Keratinocyte (primary cell): Measurements from ENCODE around the gene ABHD5. TPM values are rescaled to one million over a fixed set of nuclear protein-coding genes. Genes with fewer than 3 reads are reported as not detected.
A peak's percentile ranks its signal among the peaks of the same experiment; 100 is the strongest.

Source experiments
- DNase-seq: peaks from one replicate; pipeline ENCODE4 v3.0.0-alpha.2; 2011; ENCODE audit warnings: low read depth, missing footprints, low spot score
- FAIRE-seq: peaks from 2 replicates; lab custom pipeline; 2011; peaks lifted over from hg19 to GRCh38; lab: Jason Lieb, UNC
- H2AFZ ChIP-seq: 2 replicates; pipeline ENCODE4 v1.6.0; 2012; ENCODE audit warnings: low read length, control low read depth, inconsistent platforms; ENCODE audit not compliant: control insufficient read depth
- H3K27ac ChIP-seq: 2 replicates; pipeline ENCODE4 v1.5.1; 2011; ENCODE audit warnings: low read length; ENCODE audit not compliant: control insufficient read depth, insufficient read depth
- H3K27me3 ChIP-seq: 3 replicates; pipeline ENCODE4 v1.6.0; 2011; ENCODE audit warnings: low read length; ENCODE audit not compliant: control insufficient read depth, insufficient read depth; ENCODE audit errors: extremely low read depth
- H3K36me3 ChIP-seq, 2 experiments: 2 replicates in 1 of 2; 3 replicates in 1 of 2; pipeline ENCODE4 v1.5.1; 2011; ENCODE audit warnings: low read length in 2 of 2, mild to moderate bottlenecking in 1 of 2; ENCODE audit not compliant: control insufficient read depth in 2 of 2, insufficient read depth in 2 of 2; ENCODE audit errors: extremely low read depth in 1 of 2
- H3K4me1 ChIP-seq: 3 replicates; pipeline ENCODE4 v1.5.1; 2011; ENCODE audit warnings: low read length; ENCODE audit not compliant: control insufficient read depth, insufficient read depth; ENCODE audit errors: extremely low read depth
- H3K4me2 ChIP-seq: 3 replicates; pipeline ENCODE4 v1.6.0; 2011; ENCODE audit warnings: low read depth, low read length; ENCODE audit not compliant: control insufficient read depth, insufficient read depth; ENCODE audit errors: extremely low read depth
- H3K4me3 ChIP-seq, 3 experiments: fragments of 200-600 bp in 1 of 3; sonication (generic) in 1 of 3; 2 replicates in 2 of 3; 3 replicates in 1 of 3; pipeline ENCODE4 v1.5.1; 2011 to 2016; ENCODE audit warnings: low read length in 3 of 3, mild to moderate bottlenecking in 3 of 3, control low read depth in 2 of 3, inconsistent platforms in 1 of 3, low read depth in 1 of 3, mixed read lengths in 1 of 3, mixed run types in 1 of 3, moderate library complexity in 1 of 3; ENCODE audit not compliant: control insufficient read depth in 2 of 3, insufficient read depth in 2 of 3; ENCODE audit errors: extremely low read depth in 1 of 3
- H3K79me2 ChIP-seq: 2 replicates; pipeline ENCODE4 v1.6.0; 2012; ENCODE audit warnings: low read length; ENCODE audit not compliant: control insufficient read depth, insufficient read depth
- H3K9ac ChIP-seq: 3 replicates; pipeline ENCODE4 v1.6.0; 2011; ENCODE audit warnings: low read length; ENCODE audit not compliant: control insufficient read depth, insufficient read depth; ENCODE audit errors: extremely low read depth
- H3K9me1 ChIP-seq: 3 replicates; pipeline ENCODE4 v1.6.0; 2011; ENCODE audit warnings: low read length; ENCODE audit not compliant: control insufficient read depth, insufficient read depth; ENCODE audit errors: extremely low read depth
- H3K9me3 ChIP-seq: 2 replicates; pipeline ENCODE4 v1.5.1; 2012; ENCODE audit warnings: low read depth, low read length; ENCODE audit not compliant: control insufficient read depth
- H4K20me1 ChIP-seq: 3 replicates; pipeline ENCODE4 v1.6.0; 2011; ENCODE audit warnings: low read length; ENCODE audit not compliant: control insufficient read depth, insufficient read depth; ENCODE audit errors: extremely low read depth
- EZH2 ChIP-seq: IDR thresholded peaks from one replicate; pipeline ENCODE4 v1.6.1; 2012; ENCODE audit warnings: inconsistent platforms, mild to moderate bottlenecking, low read length, moderate library complexity
- dilution Hi-C: fragments of 300-500 bp; cut with MboI; formaldehyde crosslinking; loops from one replicate; pipeline ENCODE4 v1.7.0; 2020; ENCODE audit warnings: low sequenced_read_pairs; ENCODE audit not compliant: extremely low pct_ligation_motif_present
- polyA plus RNA-seq, 5 experiments: library from polyadenylated mRNA; depleted of rRNA in 3 of 5; stranded (reverse) in 3 of 5; stranded (forward) in 1 of 5; unstranded in 1 of 5; fragments of >200 nt; gene quantifications; 1 replicate in 1 of 5; 2 replicates in 3 of 5; 3 replicates in 1 of 5; pipeline versions ENCODE4 v1.2.1 to v1.2.3, GENCODE V29; 2011 to 2012; ENCODE audit warnings: missing spikeins in 2 of 5, low read depth in 1 of 5, low replicate concordance in 1 of 5
- TF ChIP-seq, protein P1 (sequence below), 3 experiments: IDR thresholded peaks in 1 of 3; conservative IDR thresholded peaks in 1 of 3; optimal IDR thresholded peaks in 1 of 3; 2 replicates in 2 of 3; 3 replicates in 1 of 3; pipeline versions ENCODE3 to v1.5.1; 2011; ENCODE audit warnings: low read length in 3 of 3, mild to moderate bottlenecking in 3 of 3, moderate library complexity in 2 of 3, control low read depth in 1 of 3, inconsistent platforms in 1 of 3; ENCODE audit not compliant: insufficient read depth in 2 of 3; ENCODE audit errors: extremely low read depth in 1 of 3

ABHD5 gene
- polyA plus RNA-seq, 1 donor (not counting 4 experiments of a cell fraction or from before 2014, with no cell fraction given) = 26.8 TPM

DNA sequence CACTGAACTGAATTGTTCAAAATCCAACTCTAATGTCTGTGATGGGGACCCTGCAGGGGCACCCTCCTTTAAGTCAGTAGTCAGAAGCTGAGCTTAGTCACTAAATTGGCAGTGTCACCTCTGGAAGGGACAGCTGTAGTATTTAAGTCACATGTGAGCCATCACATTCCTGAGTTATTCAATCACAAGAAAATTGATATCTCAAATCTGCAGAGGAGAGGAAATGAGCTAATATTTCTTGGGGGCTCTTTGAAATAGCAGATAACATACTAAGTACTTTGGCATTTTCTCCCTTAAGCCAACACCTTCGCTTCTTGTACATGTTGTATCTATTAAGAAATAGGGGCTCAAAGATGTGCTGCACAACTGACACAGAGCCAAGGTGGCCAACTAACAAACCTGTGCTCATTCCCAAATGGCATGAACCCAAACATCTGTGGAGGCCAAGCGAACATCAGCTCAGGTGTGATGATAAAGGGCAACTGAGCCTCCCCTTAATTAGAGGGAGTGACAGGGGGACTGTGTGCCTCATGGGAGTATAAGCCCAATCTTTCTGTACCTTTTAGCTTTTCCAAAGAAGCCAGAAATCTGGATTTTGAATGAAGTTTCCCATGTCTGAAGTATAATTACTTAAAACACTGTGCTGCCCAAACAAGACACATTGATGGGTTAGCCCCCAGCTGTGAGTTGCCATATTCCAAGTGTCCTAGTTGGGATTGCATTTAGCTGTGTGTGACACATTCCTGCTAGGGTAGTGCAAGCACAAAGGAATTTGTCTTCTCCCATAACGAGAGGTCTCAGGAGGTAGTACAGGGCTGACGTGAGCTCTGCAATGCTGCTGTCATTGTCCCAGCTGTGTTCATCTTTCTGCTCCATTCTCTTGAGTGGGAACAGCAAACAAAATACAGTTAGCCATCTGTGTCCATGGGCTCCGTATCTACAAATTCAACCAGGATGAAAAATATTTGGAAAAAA is 63.3 kb downstream of the ABHD5 start:
- DNase-seq = no peak
- peaks cover 21% of the 10 kb centered on the region for H3K4me1 ChIP-seq
- no peak overlapping the region for H3K27ac ChIP-seq
- H3K79me2 ChIP-seq = no peaks in the 10 kb centered on the region
- no peaks in the 10 kb centered on the region for H3K9me3 ChIP-seq
- peak overlapping the region; percentile 51 for H3K4me2 ChIP-seq
- TF ChIP-seq EZH2 = no peak
- TF ChIP-seq, protein P1, sequence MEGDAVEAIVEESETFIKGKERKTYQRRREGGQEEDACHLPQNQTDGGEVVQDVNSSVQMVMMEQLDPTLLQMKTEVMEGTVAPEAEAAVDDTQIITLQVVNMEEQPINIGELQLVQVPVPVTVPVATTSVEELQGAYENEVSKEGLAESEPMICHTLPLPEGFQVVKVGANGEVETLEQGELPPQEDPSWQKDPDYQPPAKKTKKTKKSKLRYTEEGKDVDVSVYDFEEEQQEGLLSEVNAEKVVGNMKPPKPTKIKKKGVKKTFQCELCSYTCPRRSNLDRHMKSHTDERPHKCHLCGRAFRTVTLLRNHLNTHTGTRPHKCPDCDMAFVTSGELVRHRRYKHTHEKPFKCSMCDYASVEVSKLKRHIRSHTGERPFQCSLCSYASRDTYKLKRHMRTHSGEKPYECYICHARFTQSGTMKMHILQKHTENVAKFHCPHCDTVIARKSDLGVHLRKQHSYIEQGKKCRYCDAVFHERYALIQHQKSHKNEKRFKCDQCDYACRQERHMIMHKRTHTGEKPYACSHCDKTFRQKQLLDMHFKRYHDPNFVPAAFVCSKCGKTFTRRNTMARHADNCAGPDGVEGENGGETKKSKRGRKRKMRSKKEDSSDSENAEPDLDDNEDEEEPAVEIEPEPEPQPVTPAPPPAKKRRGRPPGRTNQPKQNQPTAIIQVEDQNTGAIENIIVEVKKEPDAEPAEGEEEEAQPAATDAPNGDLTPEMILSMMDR (optimal IDR thresholded peaks at IDR 0.05 in 1 of 3, IDR thresholded peaks at IDR 0.05 in 1 of 3, conservative IDR thresholded peaks at IDR 0.05 in 1 of 3; ENCODE audit: extremely low read depth in 1 of 3, insufficient read depth in 2 of 3, low read length in 3 of 3) = no peak
- H3K36me3 ChIP-seq = no peaks in the 10 kb centered on the region
- no peak overlapping the region for H2AFZ ChIP-seq
- no peak overlapping the region for H3K9ac ChIP-seq
- no peaks in the 10 kb centered on the region for H4K20me1 ChIP-seq
- H3K9me1 ChIP-seq = no peaks in the 10 kb centered on the region
- no peaks in the 10 kb centered on the region for H3K27me3 ChIP-seq
- dilution Hi-C loops = no loop called here
- peak; percentile 92 for FAIRE-seq
- H3K4me3 ChIP-seq = no peak overlapping the region

DNA sequence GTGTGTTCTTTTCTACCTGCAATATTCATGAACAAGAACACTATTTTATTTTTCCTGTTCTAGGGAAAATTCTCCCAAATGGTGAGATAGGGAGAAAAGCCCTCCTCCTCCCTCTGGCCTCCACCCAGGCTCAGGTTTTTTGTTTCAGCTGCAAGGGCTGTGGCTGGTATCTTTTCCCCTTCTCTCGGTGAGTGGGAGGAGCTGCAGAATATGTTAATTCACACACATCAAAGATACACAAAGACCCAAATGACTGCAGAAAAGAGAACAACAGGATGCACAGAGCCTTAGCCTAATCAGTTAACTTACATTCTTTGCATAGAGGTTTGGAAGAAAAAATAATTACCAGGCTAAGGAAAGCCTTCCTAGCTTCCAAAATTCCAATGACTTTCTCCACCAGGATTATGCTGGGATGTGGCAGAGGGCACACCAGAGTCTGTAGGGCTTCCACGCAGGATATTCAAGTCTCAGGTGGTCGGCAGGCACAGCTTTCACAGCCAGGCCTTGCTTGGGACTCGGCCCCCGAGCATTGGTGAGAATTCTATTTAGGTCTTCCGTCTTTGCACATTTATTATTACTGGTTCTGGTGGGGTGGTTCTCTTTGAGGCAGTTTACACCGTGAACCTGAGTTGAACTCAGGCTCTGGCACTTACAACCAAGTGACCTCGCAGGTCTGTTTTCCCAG is 64.9 kb downstream of the ABHD5 start:
- no peak overlapping the region for H3K4me3 ChIP-seq
- no peaks in the 10 kb centered on the region for H3K27me3 ChIP-seq
- no peak overlapping the region for H2AFZ ChIP-seq
- H3K9me1 ChIP-seq = peaks cover 2% of the 10 kb centered on the region
- H3K27ac ChIP-seq = no peak overlapping the region
- H3K4me2 ChIP-seq = no peak overlapping the region
- peak; percentile 48 for FAIRE-seq
- no peaks in the 10 kb centered on the region for H3K36me3 ChIP-seq
- no peaks in the 10 kb centered on the region for H3K79me2 ChIP-seq
- no peaks in the 10 kb centered on the region for H3K9me3 ChIP-seq
- TF ChIP-seq, protein P1 (optimal IDR thresholded peaks at IDR 0.05 in 1 of 3, IDR thresholded peaks at IDR 0.05 in 1 of 3, conservative IDR thresholded peaks at IDR 0.05 in 1 of 3; ENCODE audit: extremely low read depth in 1 of 3, insufficient read depth in 2 of 3, low read length in 3 of 3) = no peak
- no peak for TF ChIP-seq EZH2
- peaks cover 29% of the 10 kb centered on the region for H3K4me1 ChIP-seq
- H4K20me1 ChIP-seq = no peaks in the 10 kb centered on the region
- DNase-seq = no peak
- dilution Hi-C loops = no loop called here
- no peak overlapping the region for H3K9ac ChIP-seq
